CD1c-positive myeloid dendritic cell (primary cell): ENCODE measurements around the gene ZNF276.

Experiments used
- DNase-seq: peaks from one replicate; pipeline ENCODE4 v3.0.0-alpha.2; 2016; ENCODE audit errors: extremely low spot score

ZNF276 gene

DNA sequence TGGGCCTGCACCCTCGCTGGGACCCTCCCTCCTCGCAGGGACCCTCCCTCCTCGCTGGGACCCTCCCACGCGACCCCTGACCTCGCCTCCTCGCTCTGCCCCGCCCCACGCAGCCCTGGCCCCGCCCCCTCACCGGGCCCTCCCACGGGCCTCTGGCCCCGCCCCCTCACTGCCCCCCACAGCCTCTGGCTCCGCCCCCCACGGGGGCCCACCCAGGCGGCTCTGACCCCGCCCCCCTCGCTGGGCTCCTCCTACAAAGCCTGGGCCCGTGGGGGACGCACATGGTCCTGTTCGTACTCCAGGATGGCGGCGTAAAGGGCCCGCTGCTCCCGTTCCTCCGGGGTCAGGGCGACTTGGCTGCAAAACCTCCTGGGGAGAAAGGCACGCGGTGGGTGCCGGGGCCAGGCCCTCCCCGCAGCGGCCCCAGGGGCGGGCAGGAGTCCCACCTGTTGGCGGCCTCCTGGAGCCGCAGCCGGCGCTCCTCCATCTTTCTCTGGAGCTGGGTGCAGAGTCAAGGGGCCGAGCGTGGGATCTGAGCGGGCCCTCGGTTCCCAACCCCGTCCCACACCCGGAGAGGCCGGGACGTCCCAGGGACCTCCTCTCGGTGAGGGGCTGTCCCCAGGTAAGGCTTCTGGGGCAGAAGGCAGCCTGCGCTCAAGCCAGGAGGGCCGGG is 9.6 kb upstream of the ZNF276 start:
- DNase-seq, result peak; percentile 58

DNA sequence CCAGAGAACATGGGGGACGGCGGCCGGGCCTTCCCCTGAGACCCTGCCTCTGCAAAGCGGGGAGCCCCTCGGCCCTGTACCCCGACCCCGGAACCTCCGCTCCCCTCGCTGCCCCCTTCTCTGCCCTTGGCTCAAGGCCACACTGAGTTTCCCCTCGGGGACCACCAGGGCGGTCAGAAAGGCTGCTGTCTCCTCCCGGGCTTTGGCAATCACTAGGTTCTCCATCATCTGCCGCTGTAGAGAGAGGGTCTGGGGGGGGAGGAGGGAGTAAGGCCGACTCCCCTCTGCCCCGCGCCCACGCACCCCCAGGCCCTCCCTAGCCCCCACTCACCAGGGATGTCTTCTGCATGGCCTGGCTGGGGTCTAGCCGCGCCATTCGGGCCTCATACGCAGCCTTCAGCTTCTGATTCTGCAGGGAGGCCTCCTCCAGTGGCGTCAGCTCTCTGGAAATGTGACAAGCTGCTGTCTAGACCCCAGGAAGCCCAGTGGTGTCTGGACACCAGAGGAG is 9.0 kb upstream of the ZNF276 start:
- DNase-seq, result no peak

DNA sequence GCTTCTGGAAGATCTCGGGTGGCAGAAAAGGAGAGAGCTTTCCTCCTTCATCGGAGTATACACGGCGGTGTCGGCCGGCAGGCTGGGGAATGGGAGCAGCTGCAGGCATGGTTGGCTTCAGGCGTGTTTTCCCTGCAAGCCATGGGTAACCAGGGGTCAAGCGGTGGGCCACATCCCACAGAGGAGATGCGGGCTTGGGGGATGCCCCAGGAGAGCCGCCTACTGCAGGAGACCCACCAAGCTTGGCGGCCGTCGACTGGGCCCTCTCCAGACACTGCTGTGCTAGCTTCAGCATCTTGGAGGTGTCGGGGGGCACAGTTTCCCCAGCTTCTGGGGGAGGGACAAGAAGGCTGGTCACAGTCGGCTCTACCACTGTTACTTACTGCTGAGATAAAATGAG is 4.8 kb upstream of the ZNF276 start:
- no peak for DNase-seq

DNA sequence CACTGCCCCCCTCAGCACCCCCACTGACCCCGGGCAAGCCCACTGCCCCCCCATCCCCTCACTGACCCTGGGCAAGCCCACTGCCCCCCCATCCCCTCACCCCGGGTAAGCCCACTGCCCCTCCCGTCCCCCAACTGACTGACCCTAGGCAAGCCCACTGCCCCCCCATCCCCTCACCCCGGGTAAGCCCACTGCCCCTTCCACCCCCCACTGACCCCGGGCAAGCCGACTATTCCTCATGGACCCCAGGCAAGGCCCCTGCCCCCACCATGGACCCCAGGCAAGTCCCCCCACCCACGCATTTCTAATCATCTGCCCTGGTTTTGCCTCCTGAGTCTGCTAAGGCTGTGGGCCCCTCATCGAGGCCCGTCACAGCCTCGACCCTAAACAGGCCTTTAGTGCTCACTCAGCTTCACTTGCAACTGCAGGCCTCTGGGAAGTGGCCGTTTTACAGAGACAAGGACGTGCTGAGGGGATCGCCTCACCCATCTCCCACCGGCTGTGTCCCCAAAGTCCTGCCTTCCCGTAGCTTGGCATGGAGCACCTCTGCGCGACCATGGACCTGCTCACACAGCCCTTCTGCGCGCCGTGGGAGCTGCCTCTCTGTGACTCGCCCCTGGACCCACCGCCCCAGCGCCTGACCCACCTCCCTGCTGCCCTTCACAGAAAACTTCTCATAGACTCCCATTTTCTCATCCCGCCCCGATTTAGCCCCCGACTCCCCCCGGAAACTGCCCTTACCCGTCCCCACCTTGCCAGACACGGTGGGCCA is 4.2 kb upstream of the ZNF276 start:
- no peak for DNase-seq

DNA sequence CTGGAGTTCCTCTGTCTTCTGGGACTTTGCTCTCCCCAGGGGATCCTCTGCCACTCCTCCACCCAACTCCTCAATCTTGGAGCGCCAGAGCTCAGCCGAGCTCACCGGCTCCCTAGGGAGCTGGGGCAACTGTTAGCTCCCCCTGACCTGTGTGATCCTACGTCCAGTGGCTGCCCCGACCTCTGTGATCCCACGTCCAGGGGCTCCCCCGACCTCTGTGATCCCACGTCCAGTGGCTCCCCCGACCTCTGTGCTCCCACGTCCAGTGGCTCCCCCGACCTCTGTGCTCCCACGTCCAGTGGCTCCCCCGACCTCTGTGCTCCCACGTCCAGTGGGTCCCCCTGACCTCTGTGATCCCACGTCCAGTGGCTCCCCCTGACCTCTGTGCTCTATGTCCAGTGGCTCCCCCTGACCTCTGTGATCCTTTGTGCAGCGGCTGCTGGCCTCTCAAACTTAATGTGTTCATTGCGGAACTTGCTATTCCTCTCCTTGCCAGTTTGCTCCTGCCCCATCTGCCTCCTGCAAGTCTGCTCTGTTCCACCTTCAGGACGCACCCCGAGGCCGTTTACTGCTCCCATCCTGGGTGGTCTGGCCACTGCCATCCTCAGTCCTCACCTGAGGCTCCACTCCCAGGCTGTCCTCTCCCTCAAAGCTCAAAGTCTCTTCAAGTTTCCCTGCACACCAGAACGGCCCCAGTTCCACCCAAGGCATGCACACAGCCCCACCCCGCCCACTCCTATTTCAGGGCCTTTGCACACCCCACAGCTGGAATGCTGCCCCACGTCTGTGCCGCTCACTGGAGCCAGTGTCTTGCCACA is 3.4 kb upstream of the ZNF276 start:
- no peak for DNase-seq

DNA sequence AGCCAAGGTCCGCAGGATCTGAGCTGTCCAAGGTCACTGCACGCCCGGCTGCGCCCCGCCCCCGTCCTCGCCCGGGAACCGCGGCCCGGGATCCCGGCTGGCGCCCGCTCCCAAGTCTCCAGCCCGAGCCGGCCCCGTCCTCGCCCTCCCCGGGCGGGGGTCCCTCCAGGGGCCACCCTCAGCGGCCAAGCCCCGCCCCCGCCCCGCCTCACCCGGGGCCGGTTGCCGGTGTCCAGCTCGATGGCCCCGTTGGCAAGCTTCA is 855 bp upstream of the ZNF276 start:
- DNase-seq, result peak; percentile 28

DNA sequence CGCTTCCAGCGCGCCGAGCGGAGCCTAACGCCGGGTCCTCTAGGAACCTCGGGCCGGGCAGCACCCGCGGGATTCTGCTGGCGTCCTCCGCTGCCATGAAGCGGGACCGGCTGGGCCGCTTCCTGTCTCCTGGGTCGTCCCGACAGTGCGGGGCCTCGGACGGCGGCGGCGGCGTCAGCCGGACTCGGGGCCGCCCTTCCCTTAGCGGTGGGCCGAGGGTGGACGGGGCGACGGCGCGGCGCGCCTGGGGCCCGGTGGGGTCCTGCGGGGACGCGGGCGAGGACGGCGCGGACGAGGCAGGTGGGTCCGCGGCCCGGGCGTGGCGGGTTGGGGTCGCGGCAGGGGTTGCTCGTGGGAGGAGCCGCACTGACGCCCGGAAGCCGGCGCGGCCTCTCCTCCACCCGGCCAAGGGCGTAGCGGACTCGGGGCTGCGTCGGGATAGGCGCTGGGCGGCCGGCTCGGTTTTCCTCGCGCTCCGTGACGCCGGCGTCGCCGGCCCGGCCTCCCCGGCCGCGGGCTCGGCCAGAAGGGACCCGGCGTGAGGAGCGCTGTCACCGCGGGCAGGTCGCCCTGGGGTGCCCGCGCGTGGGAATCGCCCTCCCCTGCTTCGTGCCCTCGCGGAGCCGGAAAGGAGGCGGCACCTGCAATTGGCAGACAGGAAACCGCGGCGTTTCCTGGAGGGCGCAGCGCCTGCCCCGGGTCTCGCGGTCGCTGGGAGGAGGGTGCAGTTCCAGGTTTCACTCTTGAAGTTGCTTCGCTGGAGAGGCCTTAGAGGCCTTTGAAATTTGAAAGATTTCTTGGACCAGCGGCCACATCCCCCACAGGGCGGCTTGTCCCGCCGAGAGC is 432 bp downstream of the ZNF276 start:
- peak; percentile 80 for DNase-seq

DNA sequence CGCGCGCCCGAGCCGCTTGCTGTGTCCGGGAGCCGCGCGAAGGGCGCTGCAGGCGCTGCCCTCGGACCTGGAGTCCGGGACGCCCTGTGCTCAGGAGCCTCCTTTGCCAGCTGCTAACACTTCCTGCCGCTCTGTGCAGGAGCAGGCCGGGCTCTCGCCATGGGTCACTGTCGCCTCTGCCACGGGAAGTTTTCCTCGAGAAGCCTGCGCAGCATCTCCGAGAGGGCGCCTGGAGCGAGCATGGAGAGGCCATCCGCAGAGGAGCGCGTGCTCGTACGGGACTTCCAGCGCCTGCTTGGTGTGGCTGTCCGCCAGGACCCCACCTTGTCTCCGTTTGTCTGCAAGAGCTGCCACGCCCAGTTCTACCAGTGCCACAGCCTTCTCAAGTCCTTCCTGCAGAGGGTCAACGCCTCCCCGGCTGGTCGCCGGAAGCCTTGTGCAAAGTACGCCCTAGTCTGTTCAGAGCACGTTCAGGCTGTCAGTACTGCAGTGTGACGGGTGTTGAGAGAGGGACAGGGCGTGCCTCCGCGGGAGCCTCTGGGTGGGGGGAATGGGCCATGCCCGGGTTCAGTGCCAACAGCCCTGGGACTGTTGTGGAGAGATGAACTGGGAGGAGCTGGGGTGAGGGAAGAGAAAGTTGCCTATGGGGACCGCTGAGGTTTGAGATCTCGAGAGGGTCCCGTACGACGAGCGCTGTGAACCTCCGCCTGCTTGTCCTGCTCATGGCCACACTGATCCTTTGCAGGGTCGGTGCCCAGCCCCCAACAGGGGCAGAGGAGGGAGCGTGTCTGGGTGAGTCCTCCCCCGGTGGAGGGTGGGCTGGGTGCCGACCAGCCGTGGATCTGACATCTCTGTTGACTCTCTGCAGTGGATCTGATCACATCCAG is 1.3 kb downstream of the ZNF276 start:
- DNase-seq, result peak; percentile 53

DNA sequence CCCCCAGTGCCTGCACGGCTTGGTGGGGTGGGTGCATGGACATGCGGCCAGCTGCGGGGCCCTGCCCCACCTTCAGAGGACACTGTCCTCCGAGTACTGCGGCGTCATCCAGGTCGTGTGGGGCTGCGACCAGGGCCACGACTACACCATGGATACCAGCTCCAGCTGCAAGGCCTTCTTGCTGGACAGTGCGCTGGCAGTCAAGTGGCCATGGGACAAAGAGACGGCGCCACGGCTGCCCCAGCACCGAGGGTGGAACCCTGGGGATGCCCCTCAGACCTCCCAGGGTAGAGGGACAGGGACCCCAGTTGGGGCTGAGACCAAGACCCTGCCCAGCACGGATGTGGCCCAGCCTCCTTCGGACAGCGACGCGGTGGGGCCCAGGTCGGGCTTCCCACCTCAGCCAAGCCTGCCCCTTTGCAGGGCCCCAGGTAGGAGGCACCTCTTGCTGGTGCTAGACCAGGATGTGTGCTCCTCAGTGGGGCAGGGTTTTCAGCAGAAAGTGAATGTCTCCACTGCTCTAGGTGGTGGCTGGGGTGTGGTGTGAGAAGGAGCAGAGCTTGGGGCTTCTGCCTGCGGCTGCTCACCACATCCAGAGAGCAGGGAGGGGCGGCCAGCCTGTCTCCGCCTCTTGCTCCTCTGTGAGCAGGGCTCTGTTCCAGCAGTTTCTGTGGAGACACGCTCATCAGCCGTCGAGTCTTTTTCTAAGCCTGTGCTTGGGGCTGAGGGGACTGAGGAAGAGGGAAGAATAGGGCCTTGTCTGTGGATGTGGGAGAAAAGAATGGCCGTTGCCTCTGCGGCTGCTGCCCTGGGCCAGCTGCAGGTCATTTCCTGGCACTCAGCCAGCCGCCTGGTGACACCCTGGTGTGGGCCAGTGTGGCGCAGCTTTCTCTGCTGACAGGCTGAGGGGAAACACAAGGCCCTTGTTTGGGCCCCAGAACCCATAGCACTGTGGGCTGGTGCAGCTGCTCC is 2.2 kb downstream of the ZNF276 start:
- DNase-seq, result peak; percentile 54

DNA sequence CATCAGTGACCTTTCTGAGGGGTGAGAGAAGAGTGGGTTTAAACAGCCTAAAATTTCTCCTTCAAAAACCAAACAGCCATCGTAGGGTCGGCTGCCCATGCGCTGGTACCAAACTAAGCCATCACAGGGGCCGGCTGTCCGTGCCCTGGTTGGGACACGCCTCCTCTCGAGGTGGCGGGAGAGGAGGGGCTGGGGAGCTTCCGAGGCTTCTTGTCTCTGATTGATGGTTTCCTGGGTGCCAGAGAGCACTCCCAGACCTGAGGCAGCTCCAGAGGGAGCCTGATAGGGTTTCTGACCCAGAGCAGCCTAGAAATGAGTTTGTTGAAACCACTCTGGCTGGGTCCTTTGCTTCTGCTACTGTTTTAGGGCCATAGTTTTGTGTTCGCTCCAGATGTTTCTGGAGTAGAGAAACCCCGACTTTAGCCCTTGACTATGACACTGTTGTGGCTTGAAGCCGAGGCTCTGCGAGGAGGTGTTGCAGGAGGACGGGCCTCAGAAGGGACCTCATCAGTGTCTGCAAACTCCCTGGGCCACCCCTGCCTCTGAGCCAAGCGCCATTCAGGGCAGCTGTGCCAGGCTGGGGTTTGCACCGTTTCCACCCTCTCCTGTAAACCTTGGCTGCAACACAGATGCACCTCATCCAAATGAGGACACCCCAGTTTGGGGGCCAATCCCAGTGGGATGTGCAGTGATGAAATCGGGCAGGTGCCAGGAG is 6.2 kb downstream of the ZNF276 start:
- DNase-seq, result no peak

DNA sequence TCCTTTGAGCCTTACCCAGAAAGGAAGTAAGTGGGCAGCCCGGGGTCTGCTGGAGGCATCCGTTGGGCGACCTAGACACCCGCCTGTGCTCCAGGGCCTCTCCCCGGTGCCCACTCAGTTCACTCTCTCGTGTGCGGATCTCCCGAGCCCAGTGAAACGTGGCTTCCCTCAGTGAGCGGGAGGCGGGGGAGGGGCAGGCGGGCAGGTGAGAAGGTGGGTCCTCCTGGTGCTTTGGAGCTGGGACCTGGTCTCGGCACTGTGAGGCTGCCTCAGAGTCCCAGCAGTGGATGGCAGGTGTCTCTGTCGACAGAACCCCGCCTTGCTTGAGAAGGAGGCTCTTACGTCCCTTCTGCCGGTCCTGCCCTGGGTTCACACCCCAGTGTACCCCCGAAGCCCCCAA is 8.0 kb downstream of the ZNF276 start:
- DNase-seq, result no peak

DNA sequence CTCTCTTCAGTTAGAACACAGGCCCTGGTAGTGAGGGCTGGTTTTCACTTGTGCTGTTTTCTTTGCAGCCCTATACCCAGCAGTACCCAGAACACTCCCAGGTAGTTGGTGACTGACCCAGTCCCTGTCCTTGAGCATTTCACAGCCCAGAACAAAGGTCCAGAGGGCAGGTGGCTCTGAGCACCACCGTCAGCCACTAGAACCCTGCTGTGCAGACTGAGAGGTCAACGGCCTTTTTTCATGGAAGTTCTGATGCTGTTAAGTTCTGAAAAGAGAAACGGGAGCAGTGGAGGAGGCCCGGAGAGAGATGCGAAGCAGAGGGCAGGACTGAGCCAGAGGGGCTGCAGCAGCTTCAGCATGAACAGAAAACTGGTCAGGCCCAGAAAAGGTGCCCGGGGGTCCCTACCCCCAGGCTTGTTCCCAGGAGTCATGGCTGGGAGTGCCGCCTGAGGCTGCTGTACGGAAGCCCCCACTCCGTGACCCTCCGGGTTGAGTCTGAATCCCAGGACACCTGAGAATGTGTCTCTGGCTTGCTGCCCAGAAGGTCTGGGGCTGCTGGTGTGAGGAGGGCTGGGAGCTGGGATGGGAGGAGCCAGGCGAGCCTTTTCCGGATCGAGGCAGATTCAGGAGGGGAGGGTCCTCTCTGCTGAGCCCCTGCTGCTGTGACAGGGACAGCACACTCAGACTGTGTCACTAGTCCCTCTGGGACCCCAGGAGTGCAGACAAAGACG is 8.7 kb downstream of the ZNF276 start:
- DNase-seq, result no peak

DNA sequence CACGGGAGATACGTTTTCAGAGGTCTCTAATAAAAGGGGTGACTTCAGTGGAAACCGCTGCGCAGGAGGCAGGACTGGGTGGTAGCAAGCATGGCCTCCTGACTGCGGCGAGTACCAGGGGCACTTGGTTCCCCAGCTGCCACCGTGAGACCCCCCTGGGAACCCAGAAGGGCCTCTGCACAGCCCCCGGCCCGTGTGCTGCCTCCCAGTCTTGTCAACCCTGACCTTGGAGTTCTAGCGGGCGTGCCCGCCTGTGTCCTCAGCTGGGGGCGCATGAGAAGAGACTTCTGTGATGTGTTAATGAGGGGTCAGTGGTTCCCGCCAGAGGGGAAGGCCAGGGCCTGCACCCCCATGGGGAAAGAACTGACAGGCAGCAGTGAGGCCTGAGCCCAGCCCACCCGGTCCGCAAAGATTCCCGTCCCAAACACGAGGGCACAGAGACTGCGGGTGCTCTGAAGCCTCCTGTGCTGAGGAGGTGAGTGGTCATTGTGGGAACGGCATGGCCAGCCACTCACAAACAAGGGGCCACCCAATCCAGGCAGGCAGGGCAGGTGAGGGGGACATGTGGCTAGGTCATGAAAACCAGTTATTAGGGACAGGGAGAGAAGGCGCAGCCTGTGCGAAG is 9.4 kb downstream of the ZNF276 start:
- no peak for DNase-seq

DNA sequence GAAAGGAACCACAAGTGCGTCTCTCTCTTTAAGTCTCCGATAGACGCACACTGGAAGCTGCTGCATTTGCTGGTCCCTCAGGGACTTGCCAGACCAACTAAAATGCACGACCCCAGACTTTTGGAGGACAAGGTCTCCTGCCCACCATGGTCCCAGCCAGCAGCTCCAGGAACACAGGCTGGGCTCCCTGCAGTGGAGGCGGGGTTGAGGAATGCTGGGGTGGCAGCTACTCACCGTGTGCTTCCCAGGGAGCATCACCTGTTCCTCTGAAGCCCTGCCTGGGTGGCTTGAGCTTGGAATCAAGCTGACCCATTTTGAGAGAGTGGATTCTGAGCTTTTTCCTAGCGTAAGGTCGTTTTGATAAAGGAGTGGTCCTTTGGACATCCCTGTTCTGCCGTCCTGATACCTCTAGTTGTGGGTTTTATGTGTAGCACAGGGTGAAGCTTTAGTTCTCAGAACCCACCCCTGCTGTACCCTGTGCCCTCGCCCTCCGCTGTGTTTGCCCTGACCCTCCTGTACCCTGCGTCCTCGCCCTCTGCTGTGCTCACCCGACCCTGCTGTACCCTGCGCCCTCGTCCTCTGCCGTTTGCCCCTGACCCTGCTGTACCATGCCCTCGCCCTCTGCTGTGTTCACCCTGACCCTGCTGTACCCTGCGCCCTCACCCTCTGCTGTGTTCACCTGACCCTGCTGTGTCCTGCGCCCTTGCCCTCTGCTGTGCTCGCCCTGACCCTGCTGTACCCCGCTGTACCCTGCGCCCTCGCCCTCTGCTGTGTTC is 11.0 kb downstream of the ZNF276 start:
- no peak for DNase-seq

DNA sequence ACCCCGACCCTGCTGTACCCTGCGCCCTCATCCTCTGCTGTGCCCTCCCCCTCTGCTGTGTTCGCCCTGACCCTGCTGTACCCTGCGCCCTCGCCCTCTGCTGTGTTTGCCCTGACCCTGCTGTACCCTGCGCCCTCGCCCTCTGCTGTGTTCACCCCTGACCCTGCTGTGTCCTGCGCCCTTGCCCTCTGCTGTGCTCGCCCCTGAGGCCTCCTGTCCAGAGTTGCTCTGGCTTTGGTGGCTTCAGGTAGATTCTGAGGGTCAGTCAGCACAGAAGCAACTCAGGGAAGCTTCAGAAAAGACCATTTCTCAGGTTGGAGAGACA is 11.5 kb downstream of the ZNF276 start:
- DNase-seq, result no peak

DNA sequence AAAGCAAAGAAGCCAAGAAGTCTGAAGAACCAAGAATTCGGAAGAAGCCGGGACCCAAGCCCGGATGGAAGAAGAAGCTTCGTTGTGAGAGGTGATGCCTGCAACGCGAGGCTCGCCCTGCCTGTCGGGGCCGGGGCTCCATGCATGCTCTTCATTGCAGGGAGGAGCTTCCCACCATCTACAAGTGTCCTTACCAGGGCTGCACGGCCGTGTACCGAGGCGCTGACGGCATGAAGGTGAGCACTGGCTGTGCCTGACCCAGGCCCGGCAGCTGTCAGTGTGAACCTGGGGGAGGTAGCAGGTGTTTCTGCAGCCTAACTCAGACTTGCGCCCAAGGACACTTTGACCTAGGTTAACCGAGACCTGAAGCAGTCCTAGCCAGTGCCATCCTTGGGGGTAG is 12.0 kb downstream of the ZNF276 start:
- DNase-seq, result no peak

DNA sequence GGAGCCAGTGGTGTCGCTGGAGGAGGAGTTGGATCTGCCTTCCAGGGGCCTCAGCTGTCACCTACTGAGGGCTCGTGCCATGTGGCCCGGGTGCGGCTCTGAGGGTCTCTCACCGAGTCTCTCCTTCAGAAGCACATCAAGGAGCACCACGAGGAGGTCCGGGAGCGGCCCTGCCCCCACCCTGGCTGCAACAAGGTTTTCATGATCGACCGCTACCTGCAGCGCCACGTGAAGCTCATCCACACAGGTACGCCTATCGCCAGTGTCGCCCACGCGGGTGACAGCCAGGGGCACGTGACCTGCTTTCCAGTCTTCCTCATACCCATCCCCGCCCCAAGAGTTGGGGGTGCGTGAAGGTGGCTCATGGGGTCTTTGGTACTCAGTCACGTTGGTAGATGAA is 12.5 kb downstream of the ZNF276 start:
- DNase-seq, result no peak
